ENCODE data around the gene PLEKHA3. TPM values are rescaled to one million over a fixed set of nuclear protein-coding genes. Genes with fewer than 3 reads are reported as not detected.
"Not testable (repeated sequence)": the region's sequence is repeated elsewhere in the genome, so short reads cannot be mapped to it uniquely, and the experiment has no call there.

The PLEKHA3 gene
- polyA plus RNA-seq, 1 donor, result 13.6 TPM

GRCh38 chr2:178525460-178525859, 45.2 kb downstream of the PLEKHA3 start:
- DNase-seq, result not testable (repeated sequence)

- DNase-seq, result no peak
Measured at GRCh38 chr2:178526256-178526655, 46.0 kb downstream of the PLEKHA3 start.

- DNase-seq, result no peak
Measured at GRCh38 chr2:178527592-178527991, 47.3 kb downstream of the PLEKHA3 start.

DNA sequence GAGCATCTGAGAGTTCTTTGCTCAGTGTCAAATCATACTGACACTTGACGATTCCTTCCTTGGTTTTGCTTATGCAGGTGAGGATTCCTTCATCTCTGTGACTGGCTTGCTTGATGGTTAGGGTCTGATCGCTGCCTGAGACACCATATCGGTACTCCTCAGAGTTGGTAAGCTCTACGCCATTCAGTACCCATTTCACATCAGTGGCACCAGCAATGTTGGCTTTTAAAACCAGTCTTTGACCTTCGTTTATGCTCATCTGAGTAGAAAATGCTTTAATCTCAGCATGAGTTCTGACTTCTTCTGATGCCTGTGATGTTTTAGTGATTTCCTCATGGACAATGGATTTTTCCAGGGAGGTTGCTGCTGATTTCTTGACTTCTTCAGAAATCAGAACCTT, 48.4 kb downstream of the PLEKHA3 start:
- no peak for DNase-seq

GRCh38 chr2:178529194-178529593, 48.9 kb downstream of the PLEKHA3 start:
- DNase-seq, result no peak

GRCh38 chr2:178530131-178530530, 49.9 kb downstream of the PLEKHA3 start:
- DNase-seq, result no peak

DNA sequence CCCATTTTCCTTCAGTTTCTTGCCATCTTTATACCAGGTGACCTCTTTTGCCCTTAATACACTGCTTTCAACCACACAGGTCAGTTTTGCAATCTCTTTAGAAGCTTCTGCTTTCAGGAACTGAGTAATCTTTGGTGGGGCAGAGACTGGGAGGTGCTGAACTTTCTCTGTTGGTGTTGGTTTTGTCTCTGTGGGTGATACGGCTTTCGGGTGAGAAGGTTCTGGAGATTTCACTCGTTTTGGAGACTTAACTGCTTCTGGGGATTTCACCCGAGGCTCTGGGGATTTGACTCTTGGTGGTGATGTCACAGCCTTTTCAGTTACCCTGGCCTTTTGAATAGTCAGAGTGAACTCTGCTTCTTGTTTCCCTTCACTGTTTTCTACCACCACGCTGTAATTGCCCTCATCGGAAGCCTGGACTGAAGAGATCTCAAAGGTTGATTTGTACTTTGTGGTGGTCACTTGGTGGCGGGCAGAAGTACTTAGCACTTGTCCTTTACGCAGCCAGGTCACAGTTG, 50.4 kb downstream of the PLEKHA3 start:
- no peak for DNase-seq

- no peak for DNase-seq
Measured at GRCh38 chr2:178531168-178531567, 50.9 kb downstream of the PLEKHA3 start.

GRCh38 chr2:178536037-178536436, 55.8 kb downstream of the PLEKHA3 start:
- no peak for DNase-seq

GRCh38 chr2:178542161-178542560, 61.9 kb downstream of the PLEKHA3 start:
- no peak for DNase-seq

DNA sequence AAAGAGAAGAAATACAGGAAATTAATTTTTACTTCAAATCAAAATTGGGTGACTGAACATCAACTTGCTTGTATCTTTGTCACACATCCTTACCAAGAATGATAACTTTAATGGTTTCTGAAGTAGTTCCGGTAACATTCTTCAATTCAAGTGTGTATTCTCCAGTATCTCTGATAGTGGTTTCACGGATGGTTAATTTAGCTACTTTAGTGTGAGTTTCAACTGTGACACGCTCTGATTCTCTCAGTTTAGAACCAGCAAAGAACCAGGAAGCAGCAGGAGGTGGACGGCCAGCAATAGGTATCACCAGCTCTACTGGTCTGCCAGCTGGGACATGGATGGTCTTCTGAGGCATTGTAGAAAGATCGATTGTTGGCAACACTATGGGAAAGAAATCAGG, 62.3 kb downstream of the PLEKHA3 start:
- no peak for DNase-seq

GRCh38 chr2:178550352-178550751, 70.1 kb downstream of the PLEKHA3 start:
- DNase-seq, result no peak

DNA sequence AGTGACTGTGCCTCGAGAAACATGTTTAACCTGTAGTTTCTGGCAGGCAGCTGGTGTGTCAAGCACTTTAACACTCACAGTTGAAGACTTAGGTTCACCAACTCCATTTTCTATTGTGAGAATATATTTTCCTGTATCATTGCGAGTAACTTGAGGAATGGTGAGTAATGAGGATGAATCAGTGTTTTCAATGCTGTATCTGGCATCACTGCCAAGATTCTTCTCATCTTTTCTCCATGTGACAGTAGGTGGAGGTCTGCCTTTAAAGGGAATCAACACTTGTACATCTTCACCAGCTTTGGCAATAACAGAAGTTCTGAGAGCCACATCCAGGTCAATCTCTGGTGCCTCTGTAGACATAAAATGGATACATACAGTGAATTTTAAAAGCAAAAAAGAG, 72.8 kb downstream of the PLEKHA3 start:
- DNase-seq, result no peak

Other genes starting within 250 kb of the PLEKHA3 start
- 55.7 TPM for gene PRKRA, start 29.3 kb upstream of the PLEKHA3 start, polyA plus RNA-seq (ENCODE audit: insufficient read length)
- 6.8 TPM for gene PJVK, start 29.1 kb upstream of the PLEKHA3 start, polyA plus RNA-seq (ENCODE audit: insufficient read length)
- gene FKBP7, start 1.9 kb upstream of the PLEKHA3 start, polyA plus RNA-seq (ENCODE audit: insufficient read length), result 46.3 TPM

Measured in hindlimb muscle (tissue), 1 donor.